HUES6 (cell line): Measurements from ENCODE around the gene SND1.

Experiments
- H3K27ac ChIP-seq: 2 replicates; pipeline ENCODE4 v1.7.0; 2013; ENCODE audit warnings: low read depth, mild to moderate bottlenecking, low read length, inconsistent platforms
- H3K27me3 ChIP-seq: 2 replicates; pipeline ENCODE4 v1.6.1; 2013; ENCODE audit warnings: low read length; ENCODE audit not compliant: control insufficient read depth, insufficient read depth
- H3K36me3 ChIP-seq: 2 replicates; pipeline ENCODE4 v1.6.1; 2013; ENCODE audit warnings: low read length; ENCODE audit not compliant: control insufficient read depth, insufficient read depth
- H3K4me1 ChIP-seq: 2 replicates; pipeline ENCODE4 v1.6.1; 2013; ENCODE audit warnings: low read length; ENCODE audit not compliant: control insufficient read depth, insufficient read depth
- H3K4me3 ChIP-seq: 2 replicates; pipeline ENCODE4 v1.5.1; 2013; ENCODE audit warnings: low read depth, low read length
- H3K9ac ChIP-seq: one replicate; pipeline ENCODE4 v1.6.1; 2013; ENCODE audit warnings: mild to moderate bottlenecking, low read length
- H3K9me3 ChIP-seq: 2 replicates; pipeline ENCODE4 v1.6.1; 2013; ENCODE audit warnings: low read depth, low read length; ENCODE audit not compliant: control insufficient read depth, insufficient read depth

Gene SND1

GRCh38 chr7:127891144-127891543, 239.2 kb downstream of the SND1 start:
- Histone ChIP-seq H3K27me3 (no peaks in the 10 kb centered on the region), H3K36me3 (peaks cover 35% of the 10 kb centered on the region), H3K9ac (no peak overlapping the region), H3K9me3 (no peaks in the 10 kb centered on the region), H3K4me1 (peaks cover 32% of the 10 kb centered on the region), H3K4me3 (no peak overlapping the region), H3K27ac (no peak overlapping the region)

- Histone ChIP-seq H3K36me3 (peaks cover 35% of the 10 kb centered on the region), H3K9me3 (no peaks in the 10 kb centered on the region), H3K27me3 (no peaks in the 10 kb centered on the region), H3K9ac (no peak overlapping the region), H3K4me1 (peaks cover 30% of the 10 kb centered on the region), H3K4me3 (no peak overlapping the region), H3K27ac (no peak overlapping the region)
Observed at GRCh38 chr7:127891854-127892438, 240.0 kb downstream of the SND1 start.

- Histone ChIP-seq H3K36me3 (peaks cover 33% of the 10 kb centered on the region), H3K27ac (no peak overlapping the region), H3K4me1 (peaks cover 27% of the 10 kb centered on the region)
Observed at GRCh38 chr7:127892488-127893314, 240.7 kb downstream of the SND1 start.

GRCh38 chr7:127893547-127893946, 241.6 kb downstream of the SND1 start:
- Histone ChIP-seq H3K9me3 (no peaks in the 10 kb centered on the region), H3K9ac (no peak overlapping the region), H3K36me3 (peaks cover 25% of the 10 kb centered on the region), H3K27me3 (no peaks in the 10 kb centered on the region), H3K4me1 (peaks cover 26% of the 10 kb centered on the region), H3K4me3 (no peak overlapping the region), H3K27ac (no peak overlapping the region)

More at GRCh38 chr7:127892488-127893314, 240.7 kb downstream of the SND1 start:
- no peak overlapping the region for H3K4me3 ChIP-seq
- no peaks in the 10 kb centered on the region for H3K9me3 ChIP-seq
- no peak overlapping the region for H3K9ac ChIP-seq
- H3K27me3 ChIP-seq: no peaks in the 10 kb centered on the region

GRCh38 chr7:127894588-127894987, 242.6 kb downstream of the SND1 start:
- Histone ChIP-seq H3K4me1 (peaks cover 30% of the 10 kb centered on the region), H3K9ac (no peak overlapping the region), H3K9me3 (no peaks in the 10 kb centered on the region), H3K27ac (no peak overlapping the region), H3K36me3 (peaks cover 16% of the 10 kb centered on the region), H3K4me3 (no peak overlapping the region), H3K27me3 (no peaks in the 10 kb centered on the region)

DNA sequence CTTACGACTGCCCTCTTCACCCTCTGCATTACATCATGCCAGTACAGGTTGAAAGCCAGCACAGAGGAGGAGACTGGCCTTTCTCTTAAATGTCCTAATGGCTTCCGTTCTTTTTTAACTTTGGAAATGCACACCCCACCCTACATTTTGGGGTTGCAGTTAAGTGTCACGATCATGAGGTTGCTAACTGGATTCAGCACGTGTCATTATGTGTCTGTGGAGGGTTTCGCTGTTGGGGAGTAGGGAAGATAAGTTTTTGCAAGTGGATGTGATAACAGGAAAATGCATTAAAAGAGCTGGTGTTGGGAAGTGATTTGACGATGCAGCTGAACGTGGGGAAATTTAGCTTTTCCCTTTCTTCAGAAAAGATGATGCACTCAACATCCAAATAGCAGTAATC, 243.4 kb downstream of the SND1 start:
- H3K9me3 ChIP-seq: no peaks in the 10 kb centered on the region
- H3K4me1 ChIP-seq: peaks cover 37% of the 10 kb centered on the region
- H3K27me3 ChIP-seq: no peaks in the 10 kb centered on the region
- no peak overlapping the region for H3K9ac ChIP-seq
- H3K4me3 ChIP-seq: no peak overlapping the region
- H3K27ac ChIP-seq: no peak overlapping the region; the same call in 1 of the 2 replicates
- H3K36me3 ChIP-seq: peaks cover 13% of the 10 kb centered on the region

- no peak overlapping the region for H3K4me3 ChIP-seq
- no peak overlapping the region for H3K27ac ChIP-seq
- H3K9me3 ChIP-seq: no peaks in the 10 kb centered on the region
- no peaks in the 10 kb centered on the region for H3K27me3 ChIP-seq
- peaks cover 13% of the 10 kb centered on the region for H3K36me3 ChIP-seq
- H3K4me1 ChIP-seq: peaks cover 42% of the 10 kb centered on the region
- H3K9ac ChIP-seq: no peak overlapping the region
Observed at GRCh38 chr7:127895814-127896280, 243.9 kb downstream of the SND1 start.

GRCh38 chr7:127896659-127897058, 244.7 kb downstream of the SND1 start:
- Histone ChIP-seq H3K4me3 (no peak overlapping the region), H3K4me1 (peaks cover 45% of the 10 kb centered on the region), H3K27ac (no peak overlapping the region), H3K9ac (no peak overlapping the region), H3K9me3 (no peaks in the 10 kb centered on the region), H3K27me3 (no peaks in the 10 kb centered on the region), H3K36me3 (peaks cover 8% of the 10 kb centered on the region)

DNA sequence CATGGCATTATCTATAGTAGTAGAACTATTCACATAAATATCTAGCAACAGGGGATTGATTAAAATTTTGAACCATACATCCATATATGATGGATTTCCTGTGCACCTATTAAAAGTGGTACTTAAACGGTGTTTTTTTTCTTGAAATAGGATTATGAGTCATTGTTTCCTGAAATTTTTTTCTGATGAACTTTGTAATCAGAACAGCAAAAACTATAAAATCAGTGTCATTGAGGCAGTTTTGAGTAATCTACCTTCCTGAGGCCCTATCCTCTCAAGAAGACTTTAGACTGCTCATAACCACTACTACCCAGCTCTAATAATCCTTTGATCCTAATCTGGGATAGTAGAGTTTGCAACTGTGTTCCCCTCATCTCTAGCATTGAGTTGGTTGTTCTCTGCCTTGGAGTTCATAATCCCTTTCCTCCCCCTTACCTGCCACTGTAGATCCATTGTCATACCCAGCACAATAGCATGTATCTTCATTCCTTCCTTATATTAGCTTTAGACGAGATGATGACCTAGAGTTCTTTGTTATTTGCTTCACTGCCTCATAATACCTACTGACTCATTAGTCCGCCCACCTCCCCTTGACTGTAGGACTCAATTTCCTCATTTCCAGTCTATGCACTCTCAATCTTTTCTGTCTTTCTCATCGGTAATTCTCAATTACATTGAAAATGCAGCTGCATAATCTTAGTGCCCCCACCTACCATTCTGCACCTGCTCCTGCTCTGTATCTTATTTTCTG, 245.9 kb downstream of the SND1 start:
- Histone ChIP-seq H3K9me3 (no peaks in the 10 kb centered on the region), H3K4me3 (no peak overlapping the region), H3K4me1 (peaks cover 53% of the 10 kb centered on the region), H3K36me3 (no peaks in the 10 kb centered on the region), H3K9ac (no peak overlapping the region), H3K27me3 (no peaks in the 10 kb centered on the region), H3K27ac (no peak overlapping the region)

GRCh38 chr7:127899411-127899810, 247.4 kb downstream of the SND1 start:
- Histone ChIP-seq H3K9ac (no peak overlapping the region), H3K36me3 (no peaks in the 10 kb centered on the region), H3K4me3 (no peak overlapping the region), H3K9me3 (no peaks in the 10 kb centered on the region), H3K27me3 (no peaks in the 10 kb centered on the region), H3K27ac (no peak overlapping the region), H3K4me1 (peaks cover 65% of the 10 kb centered on the region)

DNA sequence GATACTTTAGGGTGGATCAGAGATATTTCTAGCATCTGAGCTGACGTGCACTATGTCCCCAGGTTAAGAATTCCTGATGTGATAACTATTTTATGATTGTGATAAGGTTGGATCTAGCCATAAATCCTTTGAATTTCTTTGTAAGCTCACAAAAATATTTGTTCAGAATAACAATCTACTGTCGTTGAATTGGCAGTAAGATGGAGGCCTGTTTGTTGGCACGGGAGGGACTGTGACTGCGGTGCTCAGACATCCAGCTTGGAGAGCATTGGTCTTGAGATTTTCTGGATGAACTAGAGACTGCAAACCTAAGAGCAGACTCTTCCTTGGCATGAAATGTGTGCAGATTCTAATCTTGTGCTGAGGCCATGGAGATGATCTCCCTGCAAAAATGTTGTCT, 248.1 kb downstream of the SND1 start:
- Histone ChIP-seq H3K36me3 (no peaks in the 10 kb centered on the region), H3K9ac (no peak overlapping the region), H3K27me3 (no peaks in the 10 kb centered on the region), H3K9me3 (no peaks in the 10 kb centered on the region), H3K27ac (no peak overlapping the region), H3K4me3 (no peak overlapping the region), H3K4me1 (peaks cover 68% of the 10 kb centered on the region)
